Bronchial epithelial cell (primary cell): ENCODE results near the gene WBP11. TPM values are rescaled to one million over a fixed set of nuclear protein-coding genes. Genes with fewer than 3 reads are reported as not detected.

Experiments used
- DNase-seq: peaks from one replicate; pipeline ENCODE4 v3.0.0-alpha.2; 2010; ENCODE audit warnings: low read depth
- FAIRE-seq: peaks from 2 replicates; lab custom pipeline; 2011; peaks lifted over from hg19 to GRCh38; lab: Jason Lieb, UNC
- H3K27me3 ChIP-seq: 2 replicates; pipeline ENCODE4 v1.5.1; 2011; ENCODE audit warnings: low read length; ENCODE audit not compliant: control insufficient read depth, insufficient read depth
- H3K36me3 ChIP-seq: 2 replicates; pipeline ENCODE4 v1.5.1; 2011; ENCODE audit warnings: low read length; ENCODE audit not compliant: control insufficient read depth, insufficient read depth
- H3K4me3 ChIP-seq: 2 replicates; pipeline ENCODE4 v1.5.1; 2011; ENCODE audit warnings: mild to moderate bottlenecking, low read depth, low read length, control low read depth
- CTCF ChIP-seq: IDR thresholded peaks from 2 replicates; pipeline ENCODE4 v1.5.1; 2011; ENCODE audit warnings: mild to moderate bottlenecking, moderate library complexity, low read length, control low read depth, inconsistent platforms; ENCODE audit not compliant: insufficient read depth, severe bottlenecking
- total RNA-seq: library from RNA; depleted of rRNA; stranded (reverse); fragments of >200 nt; gene quantifications from 2 replicates; pipeline ENCODE4 v1.2.1, GENCODE V29; 2014

Gene WBP11
- total RNA-seq, 1 donor from 2014 or later = 3.7 TPM

- H3K4me3 ChIP-seq = no peak overlapping the region
- H3K27me3 ChIP-seq = no peaks in the 10 kb centered on the region
- no peak for FAIRE-seq
- no peaks in the 10 kb centered on the region for H3K36me3 ChIP-seq
- no peak for DNase-seq
- no peak for TF ChIP-seq CTCF
Observed at GRCh38 chr12:14846042-14846587, 42.8 kb upstream of the WBP11 start.

DNA sequence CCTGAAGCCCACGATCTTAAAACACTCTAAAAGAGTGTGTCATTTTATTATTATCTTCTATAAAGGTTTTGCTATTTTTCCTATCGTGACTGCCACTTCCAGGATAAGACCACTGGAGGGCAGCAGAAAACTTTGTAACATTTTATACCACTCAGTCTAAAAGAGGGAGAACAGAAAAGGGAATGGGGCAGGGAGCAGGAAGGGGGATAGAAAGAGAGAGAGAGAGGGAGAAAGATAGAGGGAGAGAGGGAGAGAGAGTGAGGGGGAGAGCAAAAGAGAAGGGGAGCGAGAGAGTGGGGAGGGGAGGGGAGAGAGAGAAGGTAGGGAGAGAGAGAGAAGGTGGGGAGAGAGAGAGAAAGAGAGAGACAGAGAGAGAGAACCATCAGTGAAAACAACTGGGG lies 42.1 kb upstream of the WBP11 start:
- H3K36me3 ChIP-seq = no peaks in the 10 kb centered on the region
- peak; percentile 51 for TF ChIP-seq CTCF
- DNase-seq (peak; percentile 44), FAIRE-seq (no peak)
- no peak overlapping the region for H3K4me3 ChIP-seq
- no peaks in the 10 kb centered on the region for H3K27me3 ChIP-seq

DNA sequence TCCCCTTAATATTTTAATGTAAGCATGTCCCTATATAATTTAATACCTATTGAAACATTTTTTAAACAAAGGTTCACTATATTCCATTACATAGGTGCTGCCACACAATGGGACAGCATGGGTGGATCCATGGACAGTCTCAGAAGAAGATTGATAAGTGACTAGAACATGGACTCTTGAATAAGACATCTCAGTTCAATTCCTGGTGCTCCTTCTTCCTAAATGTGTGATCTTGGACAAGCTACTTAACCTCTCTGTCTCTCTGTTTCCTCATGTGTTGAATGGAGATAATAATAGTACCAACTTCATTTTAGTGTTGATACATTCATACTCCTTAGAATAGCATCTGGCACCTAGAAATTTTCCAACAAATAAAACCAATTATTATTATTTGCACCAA lies 41.1 kb upstream of the WBP11 start:
- DNase-seq = no peak
- no peak overlapping the region for H3K4me3 ChIP-seq
- H3K27me3 ChIP-seq = no peaks in the 10 kb centered on the region
- TF ChIP-seq CTCF = no peak
- FAIRE-seq = no peak
- H3K36me3 ChIP-seq = no peaks in the 10 kb centered on the region

GRCh38 chr12:14843425-14843887 lies 40.2 kb upstream of the WBP11 start, which contains the start of gene ART4:
TSS of gene ART4 (minus strand) at chr12:14843526. CDS start at chr12:14843113, 413 bp downstream.
- no peak for FAIRE-seq
- no peak within 1 kb of the TSS for H3K4me3 ChIP-seq
- no peak for DNase-seq

GRCh38 chr12:14842315-14842714 lies 39.0 kb upstream of the WBP11 start:
- no peak overlapping the region for H3K4me3 ChIP-seq
- no peaks in the 10 kb centered on the region for H3K36me3 ChIP-seq
- no peaks in the 10 kb centered on the region for H3K27me3 ChIP-seq
- no peak for FAIRE-seq
- TF ChIP-seq CTCF = no peak
- DNase-seq = no peak

More at GRCh38 chr12:14843425-14843887, 40.2 kb upstream of the WBP11 start, which contains the start of gene ART4:
- no peaks in the 10 kb centered on the region for H3K36me3 ChIP-seq
- no peaks in the 10 kb centered on the region for H3K27me3 ChIP-seq
- TF ChIP-seq CTCF = no peak

GRCh38 chr12:14841761-14842160 lies 38.5 kb upstream of the WBP11 start:
- FAIRE-seq (no peak), DNase-seq (peak; percentile 83)
- no peak for TF ChIP-seq CTCF
- Histone ChIP-seq H3K27me3 (no peaks in the 10 kb centered on the region), H3K4me3 (no peak overlapping the region), H3K36me3 (no peaks in the 10 kb centered on the region)
